Nephron (organoid): ENCODE results near the gene RBM15.
A peak's percentile ranks its signal among the peaks of the same experiment; 100 is the strongest.

Experiments used
- H3K27ac Mint-ChIP-seq, 3 experiments: 2 replicates each; pipeline ENCODE4 v1.8.0; 2020; ENCODE audit warnings: mixed read lengths in 3 of 3, mild to moderate bottlenecking in 2 of 3, moderate library complexity in 1 of 3
- H3K27me3 Mint-ChIP-seq: 2 replicates; pipeline ENCODE4 v1.8.0; 2021; ENCODE audit warnings: low read depth, mild to moderate bottlenecking, moderate library complexity, mixed read lengths
- H3K36me3 Mint-ChIP-seq: 2 replicates; pipeline ENCODE4 v1.8.0; 2020; ENCODE audit warnings: low read depth, mixed read lengths
- H3K4me1 Mint-ChIP-seq: 2 replicates; pipeline ENCODE4 v1.8.0; 2020; ENCODE audit warnings: mixed read lengths
- H3K4me3 Mint-ChIP-seq, 3 experiments: 2 replicates each; pipeline ENCODE4 v1.8.0; 2020; ENCODE audit warnings: mild to moderate bottlenecking in 3 of 3, mixed read lengths in 3 of 3, moderate library complexity in 2 of 3
- H3K9me3 Mint-ChIP-seq: 2 replicates; pipeline ENCODE4 v1.8.0; 2020; ENCODE audit warnings: mixed read lengths
- CTCF ChIP-seq, 3 experiments: fragments of 200-600 bp; sonication (generic); IDR thresholded peaks; one replicate each; pipeline ENCODE4 v1.5.0; 2021; ENCODE audit warnings: antibody characterized with exemption in 3 of 3; ENCODE audit not compliant: unreplicated experiment in 3 of 3

Gene RBM15

GRCh38 chr1:110338886-110339406 is at the start of gene RBM15:
Gene RBM15 (plus strand): TSS chr1:110339377. CDS start chr1:110339406, 29 bp downstream.
- Mint-ChIP-seq H3K9me3 (no peaks in the 10 kb centered on the region), H3K4me3 (no peak within 1 kb of the TSS), H3K27ac (peak within 1 kb of the TSS in 1 of 3 experiments; percentile 99), H3K27me3 (no peaks in the 10 kb centered on the region), H3K4me1 (peaks cover 44% of the 10 kb centered on the region), H3K36me3 (peaks cover 35% of the 10 kb centered on the region)
- TF ChIP-seq CTCF (IDR thresholded peaks at IDR 0.05; ENCODE audit: unreplicated experiment in 3 of 3): no peak

GRCh38 chr1:110291241-110292030 is 47.7 kb upstream of the RBM15 start:
- no peak overlapping the region for H3K4me3 Mint-ChIP-seq
- H3K4me1 Mint-ChIP-seq: peaks cover 11% of the 10 kb centered on the region
- no peaks in the 10 kb centered on the region for H3K9me3 Mint-ChIP-seq
- TF ChIP-seq CTCF (IDR thresholded peaks at IDR 0.05; ENCODE audit: unreplicated experiment in 3 of 3): no peak
- H3K36me3 Mint-ChIP-seq: no peaks in the 10 kb centered on the region
- no peak overlapping the region for H3K27ac Mint-ChIP-seq
- H3K27me3 Mint-ChIP-seq: peaks cover 3% of the 10 kb centered on the region

GRCh38 chr1:110292031-110292741 is 47.0 kb upstream of the RBM15 start:
- TF ChIP-seq CTCF (IDR thresholded peaks at IDR 0.05; ENCODE audit: unreplicated experiment in 3 of 3): no peak
- no peak overlapping the region for H3K27ac Mint-ChIP-seq
- H3K4me1 Mint-ChIP-seq: peaks cover 11% of the 10 kb centered on the region
- H3K27me3 Mint-ChIP-seq: peaks cover 3% of the 10 kb centered on the region
- no peaks in the 10 kb centered on the region for H3K36me3 Mint-ChIP-seq
- H3K9me3 Mint-ChIP-seq: no peaks in the 10 kb centered on the region
- no peak overlapping the region for H3K4me3 Mint-ChIP-seq

- H3K4me1 Mint-ChIP-seq: peaks cover 11% of the 10 kb centered on the region
- H3K27ac Mint-ChIP-seq: no peak overlapping the region
- H3K9me3 Mint-ChIP-seq: no peaks in the 10 kb centered on the region
- no peaks in the 10 kb centered on the region for H3K36me3 Mint-ChIP-seq
- peaks cover 7% of the 10 kb centered on the region for H3K27me3 Mint-ChIP-seq
- H3K4me3 Mint-ChIP-seq: no peak overlapping the region
- TF ChIP-seq CTCF (IDR thresholded peaks at IDR 0.05; ENCODE audit: unreplicated experiment in 3 of 3): no peak
Measured at GRCh38 chr1:110293601-110294104, 45.5 kb upstream of the RBM15 start.

GRCh38 chr1:110294308-110294707 is 44.9 kb upstream of the RBM15 start:
- Mint-ChIP-seq H3K36me3 (no peaks in the 10 kb centered on the region), H3K9me3 (no peaks in the 10 kb centered on the region), H3K4me1 (peaks cover 11% of the 10 kb centered on the region), H3K27me3 (peaks cover 7% of the 10 kb centered on the region), H3K27ac (no peak overlapping the region), H3K4me3 (no peak overlapping the region)
- no peak for TF ChIP-seq CTCF (IDR thresholded peaks at IDR 0.05; ENCODE audit: unreplicated experiment in 3 of 3)
